ENCODE data around the gene HDGF.

HDGF gene

GRCh38 chr1:156711011-156711817, 40.3 kb downstream of the HDGF start:
- no peak for TF ChIP-seq CTCF (IDR thresholded peaks at IDR 0.05)
- Histone ChIP-seq H3K4me3 (ENCODE audit: low read depth in 1 of 2, low read length in 1 of 2) (no peak overlapping the region), H3K9me3 (no peaks in the 10 kb centered on the region), H3K4me1 (ENCODE audit: control insufficient read depth in 1 of 2, insufficient read depth in 1 of 2, low read depth in 1 of 2, low read length in 1 of 2) (no peaks in the 10 kb centered on the region), H3K27ac (no peak overlapping the region), H3K36me3 (peaks cover 14% of the 10 kb centered on the region), H3K27me3 (peaks cover 38% of the 10 kb centered on the region)

- TF ChIP-seq CTCF (IDR thresholded peaks at IDR 0.05) = no peak
- peaks cover 0 to 11% of the 10 kb centered on the region in 2 experiments for H3K4me1 ChIP-seq (ENCODE audit: control insufficient read depth in 1 of 2, insufficient read depth in 1 of 2, low read depth in 1 of 2, low read length in 1 of 2)
- H3K27me3 ChIP-seq = peaks cover 51% of the 10 kb centered on the region
- no peak overlapping the region for H3K27ac ChIP-seq
- no peak overlapping the region for H3K4me3 ChIP-seq (ENCODE audit: low read depth in 1 of 2, low read length in 1 of 2)
- no peaks in the 10 kb centered on the region for H3K9me3 ChIP-seq
- H3K36me3 ChIP-seq = peaks cover 9% of the 10 kb centered on the region
Observed at GRCh38 chr1:156709757-156710489, 41.6 kb downstream of the HDGF start.

- H3K36me3 ChIP-seq = peaks cover 9% of the 10 kb centered on the region
- peaks cover 0 to 11% of the 10 kb centered on the region in 2 experiments for H3K4me1 ChIP-seq (ENCODE audit: control insufficient read depth in 1 of 2, insufficient read depth in 1 of 2, low read depth in 1 of 2, low read length in 1 of 2)
- no peak for TF ChIP-seq CTCF (IDR thresholded peaks at IDR 0.05)
- H3K4me3 ChIP-seq (ENCODE audit: low read depth in 1 of 2, low read length in 1 of 2) = no peak overlapping the region
- peaks cover 60% of the 10 kb centered on the region for H3K27me3 ChIP-seq
- H3K27ac ChIP-seq = no peak overlapping the region
- H3K9me3 ChIP-seq = no peaks in the 10 kb centered on the region
Observed at GRCh38 chr1:156709031-156709430, 42.4 kb downstream of the HDGF start.

GRCh38 chr1:156708218-156708661, 43.2 kb downstream of the HDGF start:
- peaks cover 68% of the 10 kb centered on the region for H3K27me3 ChIP-seq
- H3K4me3 ChIP-seq (ENCODE audit: low read depth in 1 of 2, low read length in 1 of 2) = no peak overlapping the region
- no peaks in the 10 kb centered on the region for H3K9me3 ChIP-seq
- peaks cover 9% of the 10 kb centered on the region for H3K36me3 ChIP-seq
- no peak for TF ChIP-seq CTCF (IDR thresholded peaks at IDR 0.05)
- H3K4me1 ChIP-seq (ENCODE audit: control insufficient read depth in 1 of 2, insufficient read depth in 1 of 2, low read depth in 1 of 2, low read length in 1 of 2) = peaks cover 0 to 11% of the 10 kb centered on the region in 2 experiments
- H3K27ac ChIP-seq = no peak overlapping the region

- Histone ChIP-seq H3K27me3 (peaks cover 74% of the 10 kb centered on the region), H3K4me3 (ENCODE audit: low read depth in 1 of 2, low read length in 1 of 2) (no peak overlapping the region), H3K27ac (no peak overlapping the region), H3K9me3 (no peaks in the 10 kb centered on the region), H3K36me3 (peaks cover 7% of the 10 kb centered on the region), H3K4me1 (ENCODE audit: control insufficient read depth in 1 of 2, insufficient read depth in 1 of 2, low read depth in 1 of 2, low read length in 1 of 2) (peaks cover 0 to 11% of the 10 kb centered on the region in 2 experiments)
- TF ChIP-seq CTCF (IDR thresholded peaks at IDR 0.05) = no peak
Observed at GRCh38 chr1:156707417-156708217, 43.9 kb downstream of the HDGF start.

All from neutrophil (primary cell).